Measurements from ENCODE around the gene ERG.

Gene ERG

GRCh38 chr21:38498057-38498833 lies at the start of gene ERG:
ERG (minus strand) TSS chr21:38498477; CDS start chr21:38498380, 97 bp downstream.
- no peak for DNase-seq

- no peak for DNase-seq
Observed at GRCh38 chr21:38544661-38545060, 46.4 kb upstream of the ERG start.

- DNase-seq: no peak
Observed at GRCh38 chr21:38542263-38542662, 44.0 kb upstream of the ERG start.

- no peak for DNase-seq
Observed at GRCh38 chr21:38538353-38538752, 40.1 kb upstream of the ERG start.

- DNase-seq: no peak
Observed at GRCh38 chr21:38534591-38534990, 36.3 kb upstream of the ERG start.

- DNase-seq: no peak
Observed at GRCh38 chr21:38533887-38534286, 35.6 kb upstream of the ERG start.

- no peak for DNase-seq
Observed at GRCh38 chr21:38531591-38531990, 33.3 kb upstream of the ERG start.

GRCh38 chr21:38531039-38531541 lies 32.8 kb upstream of the ERG start:
- no peak for DNase-seq

GRCh38 chr21:38527737-38528136 lies 29.5 kb upstream of the ERG start:
- no peak for DNase-seq

- no peak for DNase-seq
Observed at GRCh38 chr21:38525454-38525853, 27.2 kb upstream of the ERG start.

GRCh38 chr21:38524168-38525153 lies 26.2 kb upstream of the ERG start:
- DNase-seq: no peak

GRCh38 chr21:38520511-38520910 lies 22.2 kb upstream of the ERG start:
- DNase-seq: no peak

GRCh38 chr21:38511662-38512243 lies 13.5 kb upstream of the ERG start:
- DNase-seq: no peak

GRCh38 chr21:38511198-38511597 lies 12.9 kb upstream of the ERG start:
- DNase-seq: no peak

GRCh38 chr21:38507374-38507942 lies 9.2 kb upstream of the ERG start:
- DNase-seq: no peak

GRCh38 chr21:38506661-38507281 lies 8.5 kb upstream of the ERG start:
- DNase-seq: no peak

- no peak for DNase-seq
Observed at GRCh38 chr21:38505654-38506523, 7.6 kb upstream of the ERG start.

- no peak for DNase-seq
Observed at GRCh38 chr21:38504066-38504465, 5.8 kb upstream of the ERG start.

- DNase-seq: no peak
Observed at GRCh38 chr21:38503583-38503982, 5.3 kb upstream of the ERG start.

- DNase-seq: no peak
Observed at GRCh38 chr21:38500073-38500472, 1.8 kb upstream of the ERG start.

- DNase-seq: no peak
Observed at GRCh38 chr21:38499296-38499695, 1.0 kb upstream of the ERG start.

Measured in activated T-cell treated with anti-CD3 and anti-CD28 coated beads, Interleukin-2, amount 50 U/mL, for 48 hours (primary cell).